Gastrocnemius medialis (tissue), 4 donors: ENCODE measurements around the gene TRIM28.

Source experiments
- POLR2A ChIP-seq, 2 donors: fragments of 450-650 bp; IDR thresholded peaks; one replicate each; pipeline ENCODE4 v1.6.1; 2017; ENCODE audit warnings: antibody characterized with exemption in 2 of 2, mild to moderate bottlenecking in 2 of 2, moderate library complexity in 2 of 2
- TF ChIP-seq, protein P1 (sequence below), 5 experiments: fragments of 450-650 bp in 3 of 5; fragments of 200-600 bp in 2 of 5; sonication (generic) in 2 of 5; IDR thresholded peaks in 4 of 5; conservative IDR thresholded peaks in 1 of 5; 1 replicate in 4 of 5; 2 replicates in 1 of 5; pipeline ENCODE4 v1.5.1; 2016 to 2019; ENCODE audit warnings: antibody characterized with exemption in 5 of 5, mild to moderate bottlenecking in 3 of 5, moderate library complexity in 3 of 5

DNA sequence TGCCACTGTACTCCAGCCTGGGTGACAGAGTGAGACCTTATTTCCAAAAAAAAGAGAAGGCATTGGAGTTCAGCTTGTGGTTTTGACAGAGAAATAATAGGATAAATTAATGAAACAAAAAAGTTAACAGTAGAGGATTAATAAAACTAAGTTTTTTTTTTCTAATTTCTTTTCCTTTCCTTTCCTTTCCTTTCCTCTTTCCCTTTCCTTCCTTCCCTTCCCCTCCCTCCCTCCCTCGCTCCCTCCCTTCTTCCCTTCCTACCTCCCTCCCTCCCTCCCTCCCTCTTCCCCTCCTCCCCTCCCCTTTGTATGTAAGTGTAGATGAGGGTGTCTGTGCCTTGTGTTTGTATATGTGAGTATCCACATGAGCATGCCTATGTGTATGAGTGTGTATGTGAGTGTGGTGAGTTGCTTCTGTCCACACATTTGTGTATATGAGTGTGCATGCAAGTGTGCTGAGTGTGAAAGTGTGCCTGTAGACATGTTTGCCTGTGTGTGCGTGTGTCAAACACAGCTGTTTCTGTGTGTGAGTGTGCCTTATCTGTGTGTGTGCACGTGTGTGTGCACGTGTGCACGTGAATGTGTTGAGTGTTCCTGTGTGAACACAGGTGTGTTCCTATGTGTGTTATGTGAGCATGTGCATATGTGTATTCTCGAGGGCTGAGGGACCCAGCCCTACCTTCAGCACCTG is 41.7 kb downstream of the TRIM28 start:
- TF ChIP-seq, protein P1, sequence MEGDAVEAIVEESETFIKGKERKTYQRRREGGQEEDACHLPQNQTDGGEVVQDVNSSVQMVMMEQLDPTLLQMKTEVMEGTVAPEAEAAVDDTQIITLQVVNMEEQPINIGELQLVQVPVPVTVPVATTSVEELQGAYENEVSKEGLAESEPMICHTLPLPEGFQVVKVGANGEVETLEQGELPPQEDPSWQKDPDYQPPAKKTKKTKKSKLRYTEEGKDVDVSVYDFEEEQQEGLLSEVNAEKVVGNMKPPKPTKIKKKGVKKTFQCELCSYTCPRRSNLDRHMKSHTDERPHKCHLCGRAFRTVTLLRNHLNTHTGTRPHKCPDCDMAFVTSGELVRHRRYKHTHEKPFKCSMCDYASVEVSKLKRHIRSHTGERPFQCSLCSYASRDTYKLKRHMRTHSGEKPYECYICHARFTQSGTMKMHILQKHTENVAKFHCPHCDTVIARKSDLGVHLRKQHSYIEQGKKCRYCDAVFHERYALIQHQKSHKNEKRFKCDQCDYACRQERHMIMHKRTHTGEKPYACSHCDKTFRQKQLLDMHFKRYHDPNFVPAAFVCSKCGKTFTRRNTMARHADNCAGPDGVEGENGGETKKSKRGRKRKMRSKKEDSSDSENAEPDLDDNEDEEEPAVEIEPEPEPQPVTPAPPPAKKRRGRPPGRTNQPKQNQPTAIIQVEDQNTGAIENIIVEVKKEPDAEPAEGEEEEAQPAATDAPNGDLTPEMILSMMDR (IDR thresholded peaks at IDR 0.05 in 4 of 5, conservative IDR thresholded peaks at IDR 0.05 in 1 of 5), result no peak
- TF ChIP-seq POLR2A (IDR thresholded peaks at IDR 0.05), result no peak
